ENCODE measurements around the gene SLC25A23.

DNA sequence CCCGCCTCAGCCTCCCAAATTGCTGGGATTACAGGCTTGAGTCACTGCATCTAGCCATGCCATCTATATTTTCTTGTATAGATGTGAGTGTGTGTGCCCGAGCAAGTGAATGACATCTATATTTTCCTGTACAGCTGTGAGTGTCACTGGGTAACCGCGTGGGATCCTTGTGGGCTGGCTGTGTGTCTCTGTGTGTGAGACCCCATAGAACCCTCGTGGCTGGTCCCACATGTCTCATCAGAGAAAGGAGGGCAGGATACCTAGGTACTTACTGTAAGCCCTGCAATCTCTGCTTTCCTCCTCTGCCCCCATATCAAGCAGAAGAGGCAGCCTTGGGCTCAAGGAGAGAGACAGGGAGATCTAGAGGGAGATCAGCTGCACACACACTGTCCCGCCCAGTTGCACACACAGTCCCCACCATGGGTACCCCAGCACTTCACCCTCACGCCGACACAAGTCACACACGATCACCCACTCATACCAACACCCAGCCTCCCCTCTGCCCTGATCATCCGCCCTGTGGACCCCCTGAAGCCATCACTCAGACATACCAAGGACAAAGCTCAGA is 21.3 kb upstream of the SLC25A23 start:
- TF ChIP-seq EZH2 (IDR thresholded peaks at IDR 0.05; ENCODE audit: insufficient read depth, low read length): no peak
- TF ChIP-seq, protein P1, sequence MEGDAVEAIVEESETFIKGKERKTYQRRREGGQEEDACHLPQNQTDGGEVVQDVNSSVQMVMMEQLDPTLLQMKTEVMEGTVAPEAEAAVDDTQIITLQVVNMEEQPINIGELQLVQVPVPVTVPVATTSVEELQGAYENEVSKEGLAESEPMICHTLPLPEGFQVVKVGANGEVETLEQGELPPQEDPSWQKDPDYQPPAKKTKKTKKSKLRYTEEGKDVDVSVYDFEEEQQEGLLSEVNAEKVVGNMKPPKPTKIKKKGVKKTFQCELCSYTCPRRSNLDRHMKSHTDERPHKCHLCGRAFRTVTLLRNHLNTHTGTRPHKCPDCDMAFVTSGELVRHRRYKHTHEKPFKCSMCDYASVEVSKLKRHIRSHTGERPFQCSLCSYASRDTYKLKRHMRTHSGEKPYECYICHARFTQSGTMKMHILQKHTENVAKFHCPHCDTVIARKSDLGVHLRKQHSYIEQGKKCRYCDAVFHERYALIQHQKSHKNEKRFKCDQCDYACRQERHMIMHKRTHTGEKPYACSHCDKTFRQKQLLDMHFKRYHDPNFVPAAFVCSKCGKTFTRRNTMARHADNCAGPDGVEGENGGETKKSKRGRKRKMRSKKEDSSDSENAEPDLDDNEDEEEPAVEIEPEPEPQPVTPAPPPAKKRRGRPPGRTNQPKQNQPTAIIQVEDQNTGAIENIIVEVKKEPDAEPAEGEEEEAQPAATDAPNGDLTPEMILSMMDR (IDR thresholded peaks at IDR 0.05; ENCODE audit: insufficient read depth, low read depth, low read length): no peak

All from astrocyte (in vitro differentiated cells and primary cell).